CD4-positive, alpha-beta T cell (primary cell): ENCODE results near the gene EFCAB14. TPM values are rescaled to one million over a fixed set of nuclear protein-coding genes. Genes with fewer than 3 reads are reported as not detected.

Experiments used
- ATAC-seq: fragments of 200-7000 bp; cut with Tn5 transposase; one replicate; pipeline ENCODE4 v1.10.0; 2022; ENCODE audit warnings: mild to moderate bottlenecking; ENCODE audit not compliant: poor library complexity
- CTCF ChIA-PET: fragments of 350-600 bp; sonication (Branson Sonifier 250); formaldehyde crosslinking; loops from one replicate; lab custom pipeline; 2021; ENCODE audit warnings: antibody characterized with exemption, inconsistent platforms; lab: Charles Lee
- POLR2A ChIA-PET: fragments of 350-600 bp; sonication (Branson Sonifier 250); formaldehyde crosslinking; loops from one replicate; lab custom pipeline; 2021; ENCODE audit warnings: antibody characterized with exemption, inconsistent platforms; lab: Charles Lee
- DNase-seq, 14 experiments: peaks; one replicate each; pipeline ENCODE4 v3.0.0-alpha.2; 2013 to 2020; ENCODE audit warnings: mixed read lengths in 2 of 14
- H3K27ac ChIP-seq, 2 donors: one replicate each; pipeline versions ENCODE4 v1.5.1 to v1.7.0; 2013; ENCODE audit warnings: low read length in 2 of 2, low read depth in 1 of 2, mild to moderate bottlenecking in 1 of 2
- H3K27me3 ChIP-seq, 2 experiments: 1 replicate in 1 of 2; 2 replicates in 1 of 2; pipeline versions ENCODE4 v1.6.1 to v1.7.0; 2013; ENCODE audit warnings: low read length in 2 of 2, control low read depth in 1 of 2, mild to moderate bottlenecking in 1 of 2, moderate library complexity in 1 of 2; ENCODE audit not compliant: insufficient read depth in 2 of 2, control insufficient read depth in 1 of 2
- H3K36me3 ChIP-seq: one replicate; pipeline ENCODE4 v1.6.1; 2013; ENCODE audit warnings: low read length, control low read depth; ENCODE audit not compliant: insufficient read depth
- H3K4me1 ChIP-seq: one replicate; pipeline ENCODE4 v1.6.1; 2013; ENCODE audit warnings: low read length, control low read depth; ENCODE audit not compliant: insufficient read depth
- H3K4me3 ChIP-seq: one replicate; pipeline ENCODE4 v1.5.1; 2013; ENCODE audit warnings: mild to moderate bottlenecking, low read length, moderate library complexity
- H3K9me3 ChIP-seq, 2 experiments: 1 replicate in 1 of 2; 2 replicates in 1 of 2; pipeline versions ENCODE4 v1.6.1 to v1.7.0; 2013; ENCODE audit warnings: low read length in 2 of 2, mild to moderate bottlenecking in 2 of 2, control low read depth in 1 of 2, moderate library complexity in 1 of 2; ENCODE audit not compliant: control insufficient read depth in 1 of 2, insufficient read depth in 1 of 2
- H3K27ac Mint-ChIP-seq: one replicate; pipeline ENCODE4 v1.8.0; 2020; ENCODE audit warnings: mixed read lengths
- H3K27me3 Mint-ChIP-seq: one replicate; pipeline ENCODE4 v1.8.0; 2021; ENCODE audit warnings: mixed read lengths
- H3K36me3 Mint-ChIP-seq: one replicate; pipeline ENCODE4 v1.8.0; 2021; ENCODE audit warnings: low read depth, mixed read lengths
- H3K4me1 Mint-ChIP-seq: one replicate; pipeline ENCODE4 v1.8.0; 2021; ENCODE audit warnings: low read depth, mixed read lengths
- H3K4me3 Mint-ChIP-seq: one replicate; pipeline ENCODE4 v1.8.0; 2020; ENCODE audit warnings: mild to moderate bottlenecking, mixed read lengths
- H3K9me3 Mint-ChIP-seq: one replicate; pipeline ENCODE4 v1.8.0; 2020; ENCODE audit warnings: mixed read lengths
- intact Hi-C, 2 experiments: fragments of 100-400 bp; cut with DNase I in 1 of 2; cut with micrococcal nuclease in 1 of 2; formaldehyde crosslinking; loops; one replicate each; pipeline versions ENCODE4 v1.15.1 to v1.9.0; 2023 to 2025; cut with DNase I, micrococcal nuclease
- total RNA-seq, 174 experiments: library from RNA in 2 of 174; stranded (reverse) in 2 of 174; gene quantifications; one replicate each; pipeline ENCODE4 v1.2.3 and lab custom pipeline; 2021 to 2026
- TF ChIP-seq, protein P1 (sequence below): fragments of 200-600 bp; IDR thresholded peaks from one replicate; pipeline ENCODE4 v1.8.0; 2022; ENCODE audit warnings: antibody characterized with exemption, mild to moderate bottlenecking

EFCAB14 gene
- total RNA-seq, 2 experiments from 2014 or later: 36.8 to 38.3 TPM

DNA sequence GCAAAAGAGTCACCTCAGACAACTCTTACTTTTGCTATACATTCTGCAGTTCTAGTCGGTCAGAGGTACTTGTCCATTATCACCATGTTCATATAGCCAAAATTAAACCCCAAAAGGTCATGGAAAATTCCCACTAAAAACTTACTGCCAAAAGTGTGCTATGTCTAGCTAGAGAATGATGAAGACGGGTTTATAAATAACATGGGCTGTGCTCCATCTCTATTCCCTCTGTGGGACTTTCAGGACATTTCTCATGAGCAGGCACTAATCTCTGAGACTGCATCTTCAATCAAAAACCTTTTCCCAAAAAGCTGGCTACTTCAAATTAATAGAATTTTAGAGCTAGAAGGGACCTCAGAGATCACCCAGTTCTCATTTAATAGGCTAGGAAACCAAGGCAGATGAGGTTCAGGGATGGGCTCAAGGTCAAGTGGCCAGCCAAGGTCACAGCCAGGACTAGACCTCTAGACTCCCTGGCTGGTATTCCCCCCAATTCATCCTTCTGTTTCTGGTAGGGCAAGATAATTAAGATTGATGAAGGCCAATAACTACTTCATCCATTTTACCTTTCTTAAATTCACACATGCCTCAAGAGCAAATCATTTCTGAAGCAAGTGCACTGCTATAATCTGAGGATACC lies 81.3 kb downstream of the EFCAB14 start:
- H3K36me3 Mint-ChIP-seq: peaks cover 93% of the 10 kb centered on the region
- peaks cover 44% of the 10 kb centered on the region for H3K36me3 ChIP-seq

DNA sequence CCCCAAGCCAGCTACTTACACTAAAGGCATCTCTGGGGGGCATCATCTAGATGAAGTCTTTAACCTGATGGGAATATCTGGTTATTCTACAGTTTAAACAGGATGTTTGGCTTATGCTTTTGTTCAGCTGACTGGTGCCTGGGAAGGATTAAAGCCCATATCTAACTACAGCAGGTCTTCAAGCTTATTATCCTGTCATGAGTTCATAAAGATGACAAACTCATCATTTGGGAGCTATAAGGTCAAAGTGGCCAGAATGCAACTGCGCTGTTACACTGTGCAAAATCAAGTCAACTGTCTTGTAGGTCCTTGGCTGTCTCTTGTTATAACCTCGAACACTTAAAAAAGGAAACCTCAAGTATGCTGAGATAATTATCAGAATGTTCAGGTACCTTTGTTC lies 83.7 kb downstream of the EFCAB14 start:
- Histone ChIP-seq H3K4me1 (no peaks in the 10 kb centered on the region), H3K9me3 (no peaks in the 10 kb centered on the region), H3K36me3 (peaks cover 52% of the 10 kb centered on the region), H3K27me3 (no peaks in the 10 kb centered on the region), H3K27ac (no peak overlapping the region), H3K4me3 (no peak overlapping the region)
- CTCF ChIA-PET: no interaction called here
- ATAC-seq: no peak
- H3K27ac Mint-ChIP-seq: no peak overlapping the region
- intact Hi-C loops: no loop called here
- no peak overlapping the region for H3K4me3 Mint-ChIP-seq
- TF ChIP-seq, protein P1, sequence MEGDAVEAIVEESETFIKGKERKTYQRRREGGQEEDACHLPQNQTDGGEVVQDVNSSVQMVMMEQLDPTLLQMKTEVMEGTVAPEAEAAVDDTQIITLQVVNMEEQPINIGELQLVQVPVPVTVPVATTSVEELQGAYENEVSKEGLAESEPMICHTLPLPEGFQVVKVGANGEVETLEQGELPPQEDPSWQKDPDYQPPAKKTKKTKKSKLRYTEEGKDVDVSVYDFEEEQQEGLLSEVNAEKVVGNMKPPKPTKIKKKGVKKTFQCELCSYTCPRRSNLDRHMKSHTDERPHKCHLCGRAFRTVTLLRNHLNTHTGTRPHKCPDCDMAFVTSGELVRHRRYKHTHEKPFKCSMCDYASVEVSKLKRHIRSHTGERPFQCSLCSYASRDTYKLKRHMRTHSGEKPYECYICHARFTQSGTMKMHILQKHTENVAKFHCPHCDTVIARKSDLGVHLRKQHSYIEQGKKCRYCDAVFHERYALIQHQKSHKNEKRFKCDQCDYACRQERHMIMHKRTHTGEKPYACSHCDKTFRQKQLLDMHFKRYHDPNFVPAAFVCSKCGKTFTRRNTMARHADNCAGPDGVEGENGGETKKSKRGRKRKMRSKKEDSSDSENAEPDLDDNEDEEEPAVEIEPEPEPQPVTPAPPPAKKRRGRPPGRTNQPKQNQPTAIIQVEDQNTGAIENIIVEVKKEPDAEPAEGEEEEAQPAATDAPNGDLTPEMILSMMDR: no peak
- H3K36me3 Mint-ChIP-seq: peaks cover 89% of the 10 kb centered on the region
- H3K4me1 Mint-ChIP-seq: no peaks in the 10 kb centered on the region
- no peak for DNase-seq
- no peaks in the 10 kb centered on the region for H3K9me3 Mint-ChIP-seq
- H3K27me3 Mint-ChIP-seq: no peaks in the 10 kb centered on the region
- POLR2A ChIA-PET: interaction anchor here (1.7 kb wide), 1 partner anchor 32 kb away, joined by 5 read pairs; no protein-coding TSS in a partner anchor

More for the DNA sequence above, 81.3 kb downstream of the EFCAB14 start:
- Histone ChIP-seq H3K4me1 (no peaks in the 10 kb centered on the region), H3K4me3 (no peak overlapping the region), H3K9me3 (no peaks in the 10 kb centered on the region), H3K27ac (no peak overlapping the region), H3K27me3 (no peaks in the 10 kb centered on the region)
- ChIA-PET POLR2A (no interaction called here), CTCF (no interaction called here)
- TF ChIP-seq, protein P1: no peak
- ATAC-seq: no peak
- no peak for DNase-seq
- no peaks in the 10 kb centered on the region for H3K4me1 Mint-ChIP-seq
- no peak overlapping the region for H3K4me3 Mint-ChIP-seq
- no peak overlapping the region for H3K27ac Mint-ChIP-seq
- intact Hi-C loops: no loop called here
- no peaks in the 10 kb centered on the region for H3K27me3 Mint-ChIP-seq
- H3K9me3 Mint-ChIP-seq: no peaks in the 10 kb centered on the region

DNA sequence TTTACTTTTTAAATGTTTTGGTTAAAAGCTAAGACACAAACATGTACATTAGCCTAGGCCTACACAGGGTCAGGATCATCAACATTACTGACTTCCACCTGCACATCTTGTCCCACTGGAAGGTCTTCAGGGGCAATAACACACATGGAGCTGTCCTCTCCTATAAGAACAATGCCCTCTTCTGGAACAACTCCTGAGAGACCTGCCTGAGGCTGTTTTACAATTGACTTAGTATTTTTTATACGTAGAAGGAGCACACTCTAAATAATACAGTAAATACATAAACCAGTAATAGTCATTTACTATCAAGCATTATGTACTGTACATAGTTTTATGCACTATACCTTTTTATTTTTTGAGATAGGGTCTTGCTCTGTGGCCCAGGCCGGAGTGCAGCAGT lies 88.2 kb downstream of the EFCAB14 start:
- H3K27ac Mint-ChIP-seq: no peak overlapping the region
- TF ChIP-seq, protein P1: no peak
- POLR2A ChIA-PET: interaction anchor here (0.5 to 0.8 kb wide), 2 partner anchors 27 to 57 kb away, joined by 3 read pairs; partner anchors contain the start of gene MKNK1
- intact Hi-C loops: no loop called here
- ATAC-seq (no peak), DNase-seq (no peak)
- Histone ChIP-seq H3K27ac (no peak overlapping the region), H3K4me3 (no peak overlapping the region), H3K27me3 (no peaks in the 10 kb centered on the region), H3K4me1 (no peaks in the 10 kb centered on the region), H3K9me3 (no peaks in the 10 kb centered on the region), H3K36me3 (peaks cover 43% of the 10 kb centered on the region)
- H3K27me3 Mint-ChIP-seq: no peaks in the 10 kb centered on the region
- CTCF ChIA-PET: interaction anchor here (0.7 kb wide), 1 partner anchor 46 kb away, joined by 3 read pairs; no protein-coding TSS in a partner anchor
- H3K9me3 Mint-ChIP-seq: no peaks in the 10 kb centered on the region
- H3K36me3 Mint-ChIP-seq: peaks cover 53% of the 10 kb centered on the region
- H3K4me3 Mint-ChIP-seq: no peak overlapping the region
- H3K4me1 Mint-ChIP-seq: no peaks in the 10 kb centered on the region

Other genes starting within 250 kb of the EFCAB14 start
- not detected for gene DMBX1, start 229.3 kb downstream of the EFCAB14 start, total RNA-seq
- not detected for gene KNCN, start 167.5 kb downstream of the EFCAB14 start, total RNA-seq
- 10 to 100 TPM; 27.1 to 29.6 TPM for gene MKNK1, start 114.8 kb downstream of the EFCAB14 start, total RNA-seq
- gene MOB3C, start 102.3 kb downstream of the EFCAB14 start, total RNA-seq: 1 to 10 TPM; 6.7 to 7.8 TPM
- gene ATPAF1, start 50.8 kb downstream of the EFCAB14 start, total RNA-seq: 10 to 100 TPM; 10.1 to 12.4 TPM
- gene TEX38, start 47.3 kb downstream of the EFCAB14 start, total RNA-seq: not detected
- not detected for gene CYP4B1, start 79.9 kb upstream of the EFCAB14 start, total RNA-seq
- not detected for gene CYP4A11, start 222.4 kb upstream of the EFCAB14 start, total RNA-seq